OCI-M2 (cell line): ENCODE data around the gene VPS13C.

ENCODE experiments used
- DNase-seq: peaks from one replicate; lab custom pipeline; 2025; ENCODE audit not compliant: unreplicated experiment; lab: John Stamatoyannopoulos, UW

Gene VPS13C

GRCh38 chr15:61938249-61938648 lies 122.0 kb downstream of the VPS13C start:
- DNase-seq = no peak

DNA sequence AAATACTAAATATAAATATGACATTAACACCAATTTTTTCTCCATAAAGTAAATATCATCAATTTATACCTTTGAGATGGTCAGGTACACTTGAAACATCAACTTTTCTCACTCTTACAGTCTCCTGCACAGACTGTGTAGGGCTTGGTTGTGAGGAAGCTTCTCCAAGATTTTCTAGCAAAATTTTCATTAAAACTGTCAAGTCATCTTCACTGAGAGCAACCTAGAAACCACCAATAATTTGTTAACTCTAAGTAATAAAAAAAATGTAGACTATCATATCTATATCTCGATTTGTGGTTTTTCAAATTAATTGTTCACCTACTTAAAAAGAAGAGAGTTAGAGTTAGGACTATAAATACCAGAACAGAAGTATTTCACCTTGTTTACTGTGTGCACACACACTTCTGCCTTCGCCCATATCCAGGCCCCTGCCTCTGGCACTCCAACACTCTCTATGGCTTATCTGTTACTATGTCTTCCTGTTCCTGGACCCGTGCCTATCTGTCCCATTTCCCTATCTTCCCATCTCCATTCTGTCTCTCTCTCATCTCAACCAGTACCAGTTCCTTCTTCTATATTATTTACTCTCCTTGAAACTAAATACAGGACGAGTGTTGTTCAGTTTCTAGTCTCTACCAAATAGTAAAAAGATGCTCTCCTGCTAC lies 123.6 kb downstream of the VPS13C start:
- DNase-seq = no peak

DNA sequence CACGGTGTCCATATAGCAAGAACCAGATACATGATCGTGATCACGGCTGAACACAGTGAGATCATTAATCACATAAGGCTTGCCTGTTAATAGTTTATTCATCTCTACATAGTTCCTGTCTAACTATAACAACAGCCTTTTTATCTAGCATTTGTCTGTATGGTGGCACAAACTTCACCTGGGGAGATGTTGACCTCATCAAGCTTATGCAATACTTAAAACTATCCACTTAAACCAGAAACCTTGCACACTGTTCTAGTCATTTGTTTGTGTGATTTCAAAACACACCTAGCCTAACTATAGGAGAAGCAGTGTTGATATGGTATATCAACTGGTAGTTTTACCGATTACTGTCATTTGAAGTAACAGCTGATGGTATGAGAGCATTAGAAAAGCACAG lies 124.8 kb downstream of the VPS13C start:
- no peak for DNase-seq

DNA sequence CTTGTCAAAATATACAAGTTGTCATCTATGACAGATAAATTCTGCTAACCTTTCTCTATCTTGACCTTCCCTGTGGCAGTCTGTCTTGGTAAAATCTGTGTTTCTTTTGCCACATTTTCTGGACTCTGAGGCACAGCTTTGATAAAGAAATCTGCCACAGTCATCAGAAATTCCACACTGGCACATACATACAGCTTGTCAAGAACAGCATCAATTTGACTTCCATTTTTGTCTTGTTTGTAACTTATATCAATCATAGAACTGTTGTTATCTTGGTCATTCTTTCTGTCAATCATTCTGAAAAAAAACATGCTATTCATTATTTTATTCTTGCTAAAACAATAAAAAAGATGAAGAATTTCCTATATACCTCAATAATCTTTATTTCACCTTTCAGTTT lies 130.8 kb downstream of the VPS13C start:
- no peak for DNase-seq

DNA sequence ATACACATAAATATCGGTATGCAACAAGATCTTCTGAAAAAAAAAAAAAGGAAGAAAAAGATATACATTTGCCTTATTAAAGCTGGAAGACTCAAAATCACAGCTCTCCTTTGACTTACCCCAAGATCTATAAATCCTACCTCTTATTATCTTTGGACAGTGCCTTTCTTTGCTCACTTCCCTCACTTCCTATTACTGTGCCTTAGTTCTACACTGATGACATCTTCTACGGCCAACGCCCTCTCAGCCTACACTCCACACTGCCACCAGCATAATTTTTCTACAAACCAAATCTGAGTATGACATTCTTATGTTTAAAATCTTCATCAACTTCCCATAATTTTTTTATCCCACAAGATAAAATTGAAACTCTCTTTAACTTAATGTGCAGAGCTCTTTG lies 137.1 kb downstream of the VPS13C start:
- no peak for DNase-seq

DNA sequence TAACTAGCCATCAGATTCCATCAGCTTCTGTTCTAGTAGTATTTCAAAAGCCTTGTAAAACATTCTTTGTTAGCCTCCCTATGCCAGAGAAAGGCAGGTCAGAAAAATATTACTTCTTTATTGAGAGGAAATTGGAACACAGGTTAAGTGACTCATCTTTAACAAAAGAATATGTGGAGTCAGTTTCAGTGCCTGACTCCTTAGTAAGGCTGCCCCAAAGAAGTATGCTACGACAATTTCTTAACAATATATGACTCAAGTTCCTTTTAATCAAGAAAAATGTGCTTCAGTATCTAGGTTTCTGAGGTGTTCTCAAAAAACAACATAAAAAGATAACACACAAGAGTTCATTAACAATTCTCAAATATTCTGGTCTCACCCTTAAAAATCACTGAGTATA lies 139.2 kb downstream of the VPS13C start:
- DNase-seq = no peak

- DNase-seq = no peak
Measured at GRCh38 chr15:61917457-61917856, 142.8 kb downstream of the VPS13C start.

DNA sequence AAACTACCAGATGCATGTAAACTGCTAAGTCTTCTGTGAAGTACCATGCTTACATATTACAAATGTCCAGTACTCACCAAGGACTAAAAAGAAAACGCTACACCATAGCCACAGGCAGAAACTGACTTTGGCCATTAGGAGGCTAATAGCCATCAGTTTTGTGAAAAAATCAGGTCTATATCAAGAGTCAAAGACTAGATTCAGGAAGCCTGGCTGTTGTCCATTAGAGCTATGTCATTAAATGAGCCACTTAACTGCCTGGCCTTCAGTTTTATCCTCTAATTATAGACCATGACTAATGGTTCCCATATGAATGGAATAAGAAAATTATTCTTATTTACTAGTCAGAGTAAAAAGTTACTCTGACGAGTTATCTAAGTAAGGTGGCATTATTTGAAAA lies 144.1 kb downstream of the VPS13C start:
- no peak for DNase-seq

DNA sequence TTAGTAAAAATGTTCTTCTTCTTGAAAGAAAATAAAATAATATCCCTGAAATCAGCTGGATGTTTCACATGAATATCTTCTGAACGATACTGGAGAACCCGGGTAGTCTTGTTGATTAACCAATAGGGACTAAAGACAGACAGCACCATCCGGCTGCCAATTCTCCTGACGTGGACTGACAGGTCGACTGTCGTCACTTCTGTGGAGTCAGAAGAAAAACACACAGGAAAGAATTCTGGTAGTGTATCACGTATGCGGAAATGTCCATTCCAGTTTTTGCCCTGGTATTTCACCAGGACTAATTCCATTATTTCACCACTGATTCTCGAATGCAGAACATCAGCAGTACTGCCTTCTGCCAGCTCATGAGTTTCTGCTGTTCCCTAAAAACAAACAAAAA lies 144.6 kb downstream of the VPS13C start:
- no peak for DNase-seq

DNA sequence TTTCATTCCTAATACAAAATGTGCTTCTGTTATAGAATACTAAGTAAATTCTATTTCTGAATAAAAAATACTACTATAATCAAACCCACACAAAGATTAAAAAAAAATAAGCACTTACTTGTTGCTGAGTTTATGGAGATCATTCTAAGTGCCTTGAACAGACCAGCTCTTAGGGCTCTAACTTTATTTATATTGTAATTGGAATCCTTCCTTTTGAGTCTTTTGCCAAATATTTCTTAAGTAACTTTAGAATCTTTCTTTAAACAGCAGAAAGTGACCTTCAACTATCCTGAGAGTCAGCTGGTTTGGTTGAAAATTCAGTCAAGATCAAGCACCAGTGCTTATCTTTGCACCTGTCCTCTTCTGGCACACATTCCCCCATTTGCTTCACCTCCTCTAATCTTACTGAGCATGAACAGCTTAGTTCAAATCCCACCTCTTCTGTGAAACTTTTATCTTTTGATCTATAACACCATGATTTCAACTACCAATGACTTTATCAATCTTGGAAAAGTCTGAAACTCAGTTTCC lies 149.3 kb downstream of the VPS13C start:
- no peak for DNase-seq

- DNase-seq = no peak
Measured at GRCh38 chr15:61908241-61908640, 152.0 kb downstream of the VPS13C start.

GRCh38 chr15:61907753-61908086 lies 152.5 kb downstream of the VPS13C start:
- no peak for DNase-seq

DNA sequence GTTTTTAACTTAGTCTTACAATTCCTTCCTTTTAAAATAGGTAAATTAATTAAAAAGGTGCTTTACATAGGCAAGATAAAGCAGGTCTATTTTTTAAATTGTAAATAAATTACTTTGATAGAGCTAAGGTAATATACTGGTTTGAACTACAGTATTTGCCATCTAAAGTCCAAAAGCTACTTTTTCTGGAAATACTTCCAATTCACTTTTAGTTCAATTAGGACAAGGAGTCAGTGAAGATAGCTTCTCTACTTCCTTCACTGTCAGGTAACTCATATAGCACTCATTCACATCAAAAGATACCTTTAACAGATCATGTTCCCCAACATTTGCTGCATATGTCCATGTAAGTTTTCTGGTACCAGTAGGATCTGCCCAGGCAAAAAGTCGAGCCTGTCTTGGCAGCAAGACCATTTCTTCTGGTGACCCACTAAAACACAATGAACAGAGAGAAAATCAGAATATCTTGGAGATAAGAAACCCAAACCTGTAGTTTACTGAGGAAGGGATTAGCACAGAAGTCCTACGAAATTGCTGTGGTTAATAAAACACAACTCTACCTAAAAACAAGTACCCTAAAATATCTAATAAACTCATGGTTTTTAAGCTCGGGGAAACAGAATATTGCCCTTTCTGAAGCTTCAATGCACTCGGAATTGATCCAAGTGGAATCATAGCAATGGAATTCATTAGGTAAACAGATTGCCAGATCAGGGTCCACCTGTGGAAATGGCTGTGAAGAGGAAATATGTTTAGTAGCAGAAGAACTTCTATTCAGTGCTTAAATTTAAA lies 153.1 kb downstream of the VPS13C start:
- DNase-seq = no peak

DNA sequence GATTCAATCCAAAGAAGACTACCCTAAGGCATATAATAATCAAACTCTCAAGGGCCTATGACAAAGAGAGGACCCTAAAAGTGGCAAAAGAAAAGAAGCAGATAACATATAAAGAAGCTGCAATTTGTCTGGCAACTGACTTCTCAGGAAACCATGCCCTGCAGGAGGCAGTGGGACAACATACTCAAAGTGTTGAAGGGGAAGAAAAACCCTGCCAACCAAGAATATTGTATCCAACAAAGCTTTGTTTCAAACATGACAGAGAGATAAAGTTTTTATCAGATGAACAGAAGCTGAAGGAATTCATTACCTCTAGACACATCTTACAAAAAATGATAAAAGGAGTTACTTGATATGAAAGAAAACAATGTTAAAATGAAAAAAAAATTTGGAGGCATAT lies 167.1 kb downstream of the VPS13C start:
- DNase-seq = no peak

DNA sequence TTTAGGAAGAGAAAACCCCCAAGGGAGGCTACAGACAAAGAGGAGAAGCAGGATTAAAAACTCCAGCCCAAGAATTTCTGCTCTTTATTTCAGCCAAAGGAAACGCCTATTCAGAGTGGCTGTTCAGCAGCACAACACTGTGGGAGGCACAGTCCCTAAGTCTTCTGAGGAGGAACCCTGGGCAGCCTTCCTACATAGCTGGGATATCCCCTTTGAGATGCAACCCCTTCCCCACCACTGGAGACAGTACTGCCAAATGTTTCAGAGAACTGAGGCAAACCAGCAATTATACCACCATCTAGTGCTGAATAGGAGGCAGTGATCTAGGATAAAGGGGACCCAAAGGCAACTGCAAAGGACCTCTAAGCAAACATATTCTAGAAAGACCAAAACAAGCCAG lies 168.1 kb downstream of the VPS13C start:
- no peak for DNase-seq

GRCh38 chr15:61890106-61890505 lies 170.1 kb downstream of the VPS13C start:
- no peak for DNase-seq

DNA sequence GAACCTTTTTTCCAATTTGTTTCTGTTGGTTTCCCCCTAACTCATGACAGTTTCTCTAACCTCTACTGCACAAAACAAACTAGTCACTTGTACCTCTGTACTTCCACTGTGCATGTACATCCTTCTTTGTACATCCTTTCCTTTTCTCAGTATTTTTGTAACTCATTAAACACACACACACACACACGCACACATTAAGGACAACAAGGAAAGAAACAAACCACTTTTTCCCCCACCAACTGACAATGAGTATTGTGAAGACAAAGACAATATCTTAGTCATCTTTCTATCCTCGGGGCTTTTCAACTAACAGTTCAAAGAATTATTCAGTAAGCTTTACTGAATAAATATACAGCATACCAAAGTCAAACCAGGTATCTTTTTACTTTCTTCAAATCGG lies 170.5 kb downstream of the VPS13C start:
- no peak for DNase-seq

DNA sequence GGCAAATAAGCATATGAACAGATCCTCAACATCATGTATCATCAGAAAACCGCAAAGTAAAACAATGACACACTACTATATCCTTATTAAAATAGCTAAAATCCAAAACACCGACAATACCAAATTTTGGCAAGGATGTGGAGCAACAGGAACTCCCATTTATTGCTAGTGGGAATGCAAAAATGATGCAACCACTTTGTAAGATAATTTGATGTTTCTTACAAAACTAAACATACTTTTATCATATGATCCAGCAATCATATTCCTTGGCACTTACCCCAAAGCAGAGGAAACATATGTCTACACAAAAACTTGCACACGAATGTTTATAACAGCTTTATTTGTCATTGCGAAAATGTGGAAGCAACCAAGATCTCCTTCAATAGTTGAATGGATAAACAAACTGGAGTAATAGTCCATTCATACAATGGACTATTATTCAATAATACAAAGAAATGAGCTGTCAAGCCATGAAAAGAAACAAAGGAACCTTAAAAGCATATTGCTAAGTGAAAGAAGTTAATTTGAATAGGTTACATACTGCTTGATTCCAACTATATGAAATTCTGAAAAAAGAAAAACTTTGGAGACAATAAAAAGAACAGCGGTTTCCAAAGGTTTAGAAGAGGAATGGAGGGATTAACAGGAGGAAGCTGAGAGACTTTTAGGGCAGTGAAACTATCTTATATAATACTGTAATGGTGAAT lies 172.0 kb downstream of the VPS13C start:
- DNase-seq = no peak

DNA sequence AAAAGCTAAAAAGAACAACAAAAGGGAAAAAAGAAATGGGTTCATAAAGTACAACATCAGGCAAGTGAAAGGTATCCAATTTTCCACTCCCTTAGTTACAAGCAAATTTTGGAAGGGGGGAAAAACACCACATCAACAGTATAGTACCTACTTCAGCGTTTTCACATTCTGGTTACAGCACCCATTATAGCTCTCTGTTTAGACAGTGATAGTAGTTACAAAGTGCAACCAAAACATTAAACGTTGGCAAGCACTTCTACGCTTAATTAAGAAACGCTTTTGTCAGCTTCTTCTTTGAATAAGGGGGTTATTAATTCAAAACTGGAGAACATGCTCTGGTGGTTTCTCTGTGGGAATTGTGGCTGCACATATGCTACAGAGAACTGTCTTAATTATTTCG lies 180.2 kb downstream of the VPS13C start:
- no peak for DNase-seq

- no peak for DNase-seq
Measured at GRCh38 chr15:61879219-61879618, 181.0 kb downstream of the VPS13C start.

- no peak for DNase-seq
Measured at GRCh38 chr15:61871926-61872522, 188.2 kb downstream of the VPS13C start.

- no peak for DNase-seq
Measured at GRCh38 chr15:61869656-61870055, 190.6 kb downstream of the VPS13C start.
